Measurements from ENCODE around the gene P4HB.

P4HB gene

DNA sequence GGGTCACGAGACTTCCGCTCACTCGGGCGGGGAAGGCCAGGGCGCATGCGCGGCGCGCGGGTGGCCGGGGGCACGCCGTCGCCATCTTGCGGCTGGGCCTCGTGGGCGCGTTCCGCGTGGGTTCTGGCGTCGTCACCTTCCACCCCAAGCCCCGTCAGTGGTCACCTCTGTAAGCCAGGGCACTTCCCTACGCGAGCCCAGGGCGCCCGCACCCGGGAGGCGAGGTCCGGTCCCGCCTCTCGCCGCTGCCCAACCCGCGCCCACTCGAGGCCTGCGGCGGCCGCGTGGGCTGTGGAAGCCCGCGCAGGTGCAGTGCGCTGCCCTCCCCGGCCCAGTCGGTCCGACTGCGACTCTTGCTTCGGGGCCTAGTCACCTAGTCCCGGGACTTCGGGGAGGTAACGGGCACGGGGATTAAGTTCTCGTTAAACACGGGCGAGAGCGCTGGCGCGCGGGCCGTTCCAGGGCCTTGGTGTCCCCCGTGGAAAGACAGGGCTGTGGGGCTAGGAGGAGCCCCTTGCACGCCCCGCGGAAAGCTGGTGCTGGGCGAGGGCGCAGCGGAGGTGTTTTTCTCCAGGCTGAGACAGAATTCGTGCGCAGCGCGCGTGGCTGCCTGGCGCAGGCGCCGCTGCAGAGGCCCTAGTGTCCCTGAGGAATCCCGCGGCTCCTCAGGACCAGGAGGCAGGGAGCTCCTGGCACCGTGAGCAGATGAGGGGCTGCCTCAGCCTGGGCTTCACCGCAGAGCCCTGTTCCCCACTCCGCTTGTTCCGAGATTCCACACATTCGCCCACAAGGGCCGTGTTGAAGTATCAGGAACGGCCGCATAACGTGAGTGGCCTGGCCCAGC lies 11.3 kb upstream of the P4HB start:
- peak overlapping the region; percentile 73 to 84 for H3K4me3 ChIP-seq (replicated peaks in 1 of 2; ENCODE audit: low read depth in 2 of 2, low read length in 2 of 2)
- DNase-seq (ENCODE audit: low read depth in 2 of 2), result peak; percentile 87 to 94
- TF ChIP-seq, protein P1, sequence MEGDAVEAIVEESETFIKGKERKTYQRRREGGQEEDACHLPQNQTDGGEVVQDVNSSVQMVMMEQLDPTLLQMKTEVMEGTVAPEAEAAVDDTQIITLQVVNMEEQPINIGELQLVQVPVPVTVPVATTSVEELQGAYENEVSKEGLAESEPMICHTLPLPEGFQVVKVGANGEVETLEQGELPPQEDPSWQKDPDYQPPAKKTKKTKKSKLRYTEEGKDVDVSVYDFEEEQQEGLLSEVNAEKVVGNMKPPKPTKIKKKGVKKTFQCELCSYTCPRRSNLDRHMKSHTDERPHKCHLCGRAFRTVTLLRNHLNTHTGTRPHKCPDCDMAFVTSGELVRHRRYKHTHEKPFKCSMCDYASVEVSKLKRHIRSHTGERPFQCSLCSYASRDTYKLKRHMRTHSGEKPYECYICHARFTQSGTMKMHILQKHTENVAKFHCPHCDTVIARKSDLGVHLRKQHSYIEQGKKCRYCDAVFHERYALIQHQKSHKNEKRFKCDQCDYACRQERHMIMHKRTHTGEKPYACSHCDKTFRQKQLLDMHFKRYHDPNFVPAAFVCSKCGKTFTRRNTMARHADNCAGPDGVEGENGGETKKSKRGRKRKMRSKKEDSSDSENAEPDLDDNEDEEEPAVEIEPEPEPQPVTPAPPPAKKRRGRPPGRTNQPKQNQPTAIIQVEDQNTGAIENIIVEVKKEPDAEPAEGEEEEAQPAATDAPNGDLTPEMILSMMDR (IDR thresholded peaks at IDR 0.05; ENCODE audit: low read depth, low read length), result no peak

DNA sequence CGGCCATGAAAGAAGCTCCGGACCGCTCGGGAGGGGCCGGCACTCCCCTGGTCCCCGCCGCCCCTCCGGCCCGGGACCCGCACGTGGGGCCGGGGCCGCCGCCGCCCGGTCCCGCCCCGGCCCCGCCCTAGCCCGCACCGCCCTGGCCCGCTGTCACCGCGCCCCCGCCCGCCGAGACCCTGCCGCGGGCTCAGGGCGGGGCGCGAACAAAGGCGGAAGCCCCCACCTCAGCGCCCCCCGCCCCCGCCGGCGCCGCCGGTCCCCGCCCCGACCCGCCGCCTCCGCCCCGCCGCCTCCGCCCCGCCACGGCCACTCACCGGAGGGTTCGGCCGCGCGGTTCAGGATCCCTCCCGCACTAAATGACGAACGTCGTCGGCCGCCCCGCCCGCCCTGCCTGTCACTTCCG lies 10.6 kb upstream of the P4HB start, which contains the start of gene ARHGDIA:
ARHGDIA (minus strand) TSS at position 357 of the 406 bp plus-strand sequence. CDS start 1,407 bp downstream, outside the sequence.
- no peak for DNase-seq (ENCODE audit: low read depth in 2 of 2)
- TF ChIP-seq, protein P1 (IDR thresholded peaks at IDR 0.05; ENCODE audit: low read depth, low read length), result no peak
- H3K4me3 ChIP-seq (replicated peaks in 1 of 2; ENCODE audit: low read depth in 2 of 2, low read length in 2 of 2), result peak within 1 kb of the TSS; percentile 78 to 84

- peak; percentile 56 to 65 for DNase-seq (ENCODE audit: low read depth in 2 of 2)
- TF ChIP-seq, protein P1 (IDR thresholded peaks at IDR 0.05; ENCODE audit: low read depth, low read length), result no peak
These were observed 10.0 kb upstream of the P4HB start for GRCh38 chr17:81870131-81870980.

GRCh38 chr17:81869221-81870130 lies 9.1 kb upstream of the P4HB start:
- DNase-seq (ENCODE audit: low read depth in 2 of 2), result peak; percentile 47 to 55
- TF ChIP-seq, protein P1 (IDR thresholded peaks at IDR 0.05; ENCODE audit: low read depth, low read length), result peak; percentile 68
- peak overlapping the region; percentile 78 to 84 for H3K4me3 ChIP-seq (replicated peaks in 1 of 2; ENCODE audit: low read depth in 2 of 2, low read length in 2 of 2)

More at GRCh38 chr17:81870131-81870980, 10.0 kb upstream of the P4HB start:
- H3K4me3 ChIP-seq (replicated peaks in 1 of 2; ENCODE audit: low read depth in 2 of 2, low read length in 2 of 2), result peak overlapping the region; percentile 78 to 84

DNA sequence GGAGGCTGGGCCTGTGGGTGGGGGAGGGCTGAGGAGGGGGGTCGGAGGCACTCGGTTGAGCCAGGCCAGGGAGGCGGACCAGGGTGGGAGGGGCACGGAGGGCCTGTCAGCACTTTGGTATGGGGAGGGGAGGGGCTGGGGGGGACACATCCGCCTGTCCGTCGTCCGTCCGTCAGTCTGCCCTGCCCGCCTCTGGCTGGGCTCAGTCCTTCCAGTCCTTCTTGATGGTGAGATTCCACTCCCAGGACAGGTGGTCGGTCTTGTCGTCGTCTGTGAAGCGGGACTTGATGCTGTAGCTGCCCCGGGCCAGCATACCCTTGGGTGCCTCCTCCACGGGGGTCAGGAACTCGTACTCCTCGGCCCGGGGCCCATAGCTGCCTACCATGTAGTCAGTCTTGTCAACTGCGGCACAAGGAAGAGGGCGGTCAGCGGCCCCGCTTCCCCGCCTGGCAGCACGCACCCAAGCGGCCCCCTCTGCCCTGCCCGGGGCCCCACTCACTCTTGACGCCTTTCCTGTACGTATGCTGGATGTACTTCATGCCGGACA lies 8.4 kb upstream of the P4HB start:
- peak; percentile 87 to 91 for DNase-seq (ENCODE audit: low read depth in 2 of 2)
- peak overlapping the region; percentile 5 to 84 for H3K4me3 ChIP-seq (replicated peaks in 1 of 2; ENCODE audit: low read depth in 2 of 2, low read length in 2 of 2)
- TF ChIP-seq, protein P1 (IDR thresholded peaks at IDR 0.05; ENCODE audit: low read depth, low read length), result no peak
